Neural cell (in vitro differentiated cells): Measurements from ENCODE around the gene INSIG2. TPM values are rescaled to one million over a fixed set of nuclear protein-coding genes. Genes with fewer than 3 reads are reported as not detected.

Experiments
- H2AFZ ChIP-seq: fragments of 200-600, 300-800 bp; sonication (generic), shearing (Covaris generic); 2 replicates; pipeline ENCODE4 v1.6.0; 2014; ENCODE audit warnings: low read depth, mild to moderate bottlenecking, antibody characterized with exemption, low read length, moderate library complexity
- H3F3A ChIP-seq: fragments of 200-600 bp; shearing (Covaris generic); 2 replicates; pipeline ENCODE4 v1.6.1; 2016; ENCODE audit warnings: mild to moderate bottlenecking, moderate library complexity, mixed read lengths, antibody characterized with exemption, low read length; ENCODE audit not compliant: insufficient read depth, poor library complexity, severe bottlenecking
- H3K27ac ChIP-seq: fragments of 200-600, 300-800 bp; sonication (generic), shearing (Covaris generic); 2 replicates; pipeline ENCODE4 v1.5.1; 2014; ENCODE audit warnings: mild to moderate bottlenecking, low read length, moderate library complexity
- H3K27me3 ChIP-seq: fragments of 300-800, 200-600 bp; sonication (generic), shearing (Covaris generic); 2 replicates; pipeline ENCODE4 v1.6.0; 2014; ENCODE audit warnings: mild to moderate bottlenecking, low read depth, low read length, moderate library complexity; ENCODE audit not compliant: insufficient read depth
- H3K36me3 ChIP-seq: fragments of 300-800, 200-600 bp; sonication (generic), shearing (Covaris generic); 2 replicates; pipeline ENCODE4 v1.5.1; 2014; ENCODE audit warnings: mild to moderate bottlenecking, antibody characterized with exemption, low read length, moderate library complexity; ENCODE audit not compliant: insufficient read depth
- H3K4me2 ChIP-seq: fragments of 300-800, 200-600 bp; sonication (generic), shearing (Covaris generic); 2 replicates; pipeline ENCODE4 v1.6.0; 2014; ENCODE audit warnings: mild to moderate bottlenecking, low read length
- H3K4me3 ChIP-seq: fragments of 300-800, 200-600 bp; sonication (generic), shearing (Covaris generic); 2 replicates; pipeline ENCODE4 v1.5.1; 2014; ENCODE audit warnings: mild to moderate bottlenecking, low read length, moderate library complexity
- H3K79me2 ChIP-seq: fragments of 200-600 bp; shearing (Covaris generic); replicated peaks from 2 replicates; pipeline ENCODE4 v1.6.0; 2014; ENCODE audit warnings: mild to moderate bottlenecking, low read length, moderate library complexity; ENCODE audit not compliant: insufficient read depth
- H3K9ac ChIP-seq: fragments of 300-800, 200-600 bp; sonication (generic), shearing (Covaris generic); 2 replicates; pipeline ENCODE4 v1.6.1; 2016; ENCODE audit warnings: mild to moderate bottlenecking, low read length, mixed read lengths
- H3K9me2 ChIP-seq: fragments of 200-600 bp; shearing (Covaris generic); 2 replicates; pipeline ENCODE4 v1.6.1; 2016; ENCODE audit warnings: mild to moderate bottlenecking, low read length, mixed read lengths; ENCODE audit not compliant: insufficient read depth
- H3K9me3 ChIP-seq: fragments of 200-600, 300-800 bp; sonication (generic), shearing (Covaris generic); 2 replicates; pipeline ENCODE4 v1.6.1; 2016; ENCODE audit warnings: mild to moderate bottlenecking, mixed run types, low read length, moderate library complexity, mixed read lengths
- H4K20me1 ChIP-seq: fragments of 200-600 bp; shearing (Covaris generic); 2 replicates; pipeline ENCODE4 v1.6.1; 2016; ENCODE audit warnings: mild to moderate bottlenecking, mixed run types; ENCODE audit not compliant: insufficient read depth
- CTCF ChIP-seq: fragments of 450-650 bp; IDR thresholded peaks from 2 replicates; pipeline ENCODE4 v1.5.1; 2014; ENCODE audit warnings: antibody characterized with exemption, mild to moderate bottlenecking, moderate library complexity; ENCODE audit not compliant: poor library complexity, severe bottlenecking
- EP300 ChIP-seq: fragments of 450-650 bp; conservative IDR thresholded peaks from 2 replicates; pipeline ENCODE4 v1.6.1; 2014; ENCODE audit warnings: antibody characterized with exemption, mild to moderate bottlenecking, moderate library complexity; ENCODE audit not compliant: poor library complexity, severe bottlenecking
- EZH2 ChIP-seq: fragments of 200-600, 300-800 bp; shearing (Covaris generic), sonication (generic); IDR thresholded peaks from 2 replicates; pipeline ENCODE4 v1.6.1; 2014; ENCODE audit warnings: antibody characterized with exemption, low read length, borderline replicate concordance, mild to moderate bottlenecking; ENCODE audit not compliant: insufficient read depth, poor library complexity, severe bottlenecking
- MXI1 ChIP-seq: fragments of 450-650 bp; conservative IDR thresholded peaks from 2 replicates; pipeline ENCODE4 v1.6.1; 2014; ENCODE audit warnings: antibody characterized with exemption, mild to moderate bottlenecking; ENCODE audit not compliant: poor library complexity, severe bottlenecking
- POLR2AphosphoS5 ChIP-seq: IDR thresholded peaks from 2 replicates; pipeline ENCODE4 v1.6.1; 2012
- RAD21 ChIP-seq: fragments of 450-650 bp; conservative IDR thresholded peaks from 2 replicates; pipeline ENCODE4 v1.6.1; 2014; ENCODE audit warnings: antibody characterized with exemption, mild to moderate bottlenecking, moderate library complexity
- REST ChIP-seq: IDR thresholded peaks from 2 replicates; pipeline ENCODE4 v1.6.1; 2012; ENCODE audit warnings: borderline replicate concordance
- SMC3 ChIP-seq: fragments of 450-650 bp; conservative IDR thresholded peaks from 2 replicates; pipeline ENCODE4 v1.6.1; 2014; ENCODE audit warnings: antibody characterized with exemption, mild to moderate bottlenecking, moderate library complexity; ENCODE audit not compliant: poor library complexity
- TAF1 ChIP-seq: IDR thresholded peaks from 2 replicates; pipeline ENCODE4 v1.6.1; 2012; ENCODE audit warnings: low read depth
- polyA plus RNA-seq: library from polyadenylated mRNA; depleted of rRNA; stranded (reverse); fragments of >200 nt; gene quantifications from 2 replicates; pipeline ENCODE4 v1.2.3, GENCODE V29; 2014

INSIG2 gene
- polyA plus RNA-seq, 1 donor from 2014 or later = 30.3 TPM

GRCh38 chr2:118118479-118118878 lies 30.2 kb downstream of the INSIG2 start:
- TF ChIP-seq POLR2AphosphoS5 = no peak
- no peak for TF ChIP-seq MXI1
- TF ChIP-seq EZH2 = no peak
- no peak for TF ChIP-seq REST
- no peak for TF ChIP-seq TAF1
- TF ChIP-seq RAD21 = no peak
- no peak for TF ChIP-seq EP300
- TF ChIP-seq CTCF = no peak
- no peak for TF ChIP-seq SMC3
- H3K27me3 ChIP-seq = no peaks in the 10 kb centered on the region
- no peaks in the 10 kb centered on the region for H3K9me3 ChIP-seq
- H4K20me1 ChIP-seq = no peaks in the 10 kb centered on the region
- no peak overlapping the region for H3K4me3 ChIP-seq
- H3K79me2 ChIP-seq = no peaks in the 10 kb centered on the region
- H2AFZ ChIP-seq = no peak overlapping the region
- no peak overlapping the region for H3K4me2 ChIP-seq
- no peaks in the 10 kb centered on the region for H3K36me3 ChIP-seq
- H3K27ac ChIP-seq = no peak overlapping the region
- H3K9ac ChIP-seq = no peak overlapping the region
- H3F3A ChIP-seq = no peaks in the 10 kb centered on the region
- H3K9me2 ChIP-seq = no peaks in the 10 kb centered on the region

- Histone ChIP-seq H4K20me1 (no peaks in the 10 kb centered on the region), H3K9me3 (no peaks in the 10 kb centered on the region), H3K4me3 (no peak overlapping the region), H2AFZ (no peak overlapping the region), H3K79me2 (no peaks in the 10 kb centered on the region), H3K9ac (no peak overlapping the region), H3K27ac (no peak overlapping the region), H3F3A (no peaks in the 10 kb centered on the region), H3K36me3 (no peaks in the 10 kb centered on the region), H3K4me2 (no peak overlapping the region), H3K27me3 (no peaks in the 10 kb centered on the region), H3K9me2 (no peaks in the 10 kb centered on the region)
- no peak for TF ChIP-seq TAF1
- no peak for TF ChIP-seq RAD21
- TF ChIP-seq POLR2AphosphoS5 = no peak
- no peak for TF ChIP-seq REST
These were observed 31.0 kb downstream of the INSIG2 start for GRCh38 chr2:118119158-118119727.
